Measurements from ENCODE around the gene PBOV1. TPM values are rescaled to one million over a fixed set of nuclear protein-coding genes. Genes with fewer than 3 reads are reported as not detected.

The PBOV1 gene
- total RNA-seq, 1 experiment from 2014 or later, result not detected

- H3K9ac ChIP-seq (ENCODE audit: low read length), result no peak overlapping the region
- no peaks in the 10 kb centered on the region for H3K4me1 ChIP-seq (ENCODE audit: control insufficient read depth in 1 of 2, insufficient read depth in 2 of 2, low read length in 2 of 2)
- ChIA-PET CTCF (no interaction called here), POLR2A (no interaction called here), RAD21 (ENCODE audit: low non-redundant PET in 1 of 2, low total read pairs in 2 of 2, uncharacterized antibody in 2 of 2, unreplicated experiment in 2 of 2) (no interaction called here)
- intact Hi-C loops (cut with micrococcal nuclease), result no loop called here
- no peaks in the 10 kb centered on the region for H3K27me3 ChIP-seq (ENCODE audit: insufficient read depth, low read length)
- H3K79me2 ChIP-seq (ENCODE audit: insufficient read depth, low read length), result no peaks in the 10 kb centered on the region
- H3K36me3 ChIP-seq (ENCODE audit: control insufficient read depth in 1 of 2, insufficient read depth in 2 of 2, low read length in 2 of 2), result no peaks in the 10 kb centered on the region
- no peak for TF ChIP-seq EZH2phosphoT487 (IDR thresholded peaks at IDR 0.05; ENCODE audit: borderline replicate concordance)
- no peak for TF ChIP-seq JUND (IDR thresholded peaks at IDR 0.05)
- TF ChIP-seq, protein P1, sequence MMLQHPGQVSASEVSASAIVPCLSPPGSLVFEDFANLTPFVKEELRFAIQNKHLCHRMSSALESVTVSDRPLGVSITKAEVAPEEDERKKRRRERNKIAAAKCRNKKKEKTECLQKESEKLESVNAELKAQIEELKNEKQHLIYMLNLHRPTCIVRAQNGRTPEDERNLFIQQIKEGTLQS (IDR thresholded peaks at IDR 0.05), result no peak
- TF ChIP-seq MAX (IDR thresholded peaks at IDR 0.05), result no peak
- TF ChIP-seq CEBPB (IDR thresholded peaks at IDR 0.05; ENCODE audit: low read depth), result no peak
- TF ChIP-seq ZNF274 (IDR thresholded peaks at IDR 0.05; ENCODE audit: low read depth, low read length), result no peak
- no peak for TF ChIP-seq ZFX (IDR thresholded peaks at IDR 0.05)
- TF ChIP-seq RAD21 (IDR thresholded peaks at IDR 0.05; ENCODE audit: low read depth), result no peak
- TF ChIP-seq CBX3 (IDR thresholded peaks at IDR 0.05; ENCODE audit: low read depth), result no peak
- TF ChIP-seq, protein P2, sequence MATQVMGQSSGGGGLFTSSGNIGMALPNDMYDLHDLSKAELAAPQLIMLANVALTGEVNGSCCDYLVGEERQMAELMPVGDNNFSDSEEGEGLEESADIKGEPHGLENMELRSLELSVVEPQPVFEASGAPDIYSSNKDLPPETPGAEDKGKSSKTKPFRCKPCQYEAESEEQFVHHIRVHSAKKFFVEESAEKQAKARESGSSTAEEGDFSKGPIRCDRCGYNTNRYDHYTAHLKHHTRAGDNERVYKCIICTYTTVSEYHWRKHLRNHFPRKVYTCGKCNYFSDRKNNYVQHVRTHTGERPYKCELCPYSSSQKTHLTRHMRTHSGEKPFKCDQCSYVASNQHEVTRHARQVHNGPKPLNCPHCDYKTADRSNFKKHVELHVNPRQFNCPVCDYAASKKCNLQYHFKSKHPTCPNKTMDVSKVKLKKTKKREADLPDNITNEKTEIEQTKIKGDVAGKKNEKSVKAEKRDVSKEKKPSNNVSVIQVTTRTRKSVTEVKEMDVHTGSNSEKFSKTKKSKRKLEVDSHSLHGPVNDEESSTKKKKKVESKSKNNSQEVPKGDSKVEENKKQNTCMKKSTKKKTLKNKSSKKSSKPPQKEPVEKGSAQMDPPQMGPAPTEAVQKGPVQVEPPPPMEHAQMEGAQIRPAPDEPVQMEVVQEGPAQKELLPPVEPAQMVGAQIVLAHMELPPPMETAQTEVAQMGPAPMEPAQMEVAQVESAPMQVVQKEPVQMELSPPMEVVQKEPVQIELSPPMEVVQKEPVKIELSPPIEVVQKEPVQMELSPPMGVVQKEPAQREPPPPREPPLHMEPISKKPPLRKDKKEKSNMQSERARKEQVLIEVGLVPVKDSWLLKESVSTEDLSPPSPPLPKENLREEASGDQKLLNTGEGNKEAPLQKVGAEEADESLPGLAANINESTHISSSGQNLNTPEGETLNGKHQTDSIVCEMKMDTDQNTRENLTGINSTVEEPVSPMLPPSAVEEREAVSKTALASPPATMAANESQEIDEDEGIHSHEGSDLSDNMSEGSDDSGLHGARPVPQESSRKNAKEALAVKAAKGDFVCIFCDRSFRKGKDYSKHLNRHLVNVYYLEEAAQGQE (IDR thresholded peaks at IDR 0.05; ENCODE audit: low read depth), result no peak
- TF ChIP-seq EZH2 (IDR thresholded peaks at IDR 0.05), result no peak
- TF ChIP-seq SP1 (IDR thresholded peaks at IDR 0.05; ENCODE audit: low read depth), result no peak
- TF ChIP-seq YY1 (IDR thresholded peaks at IDR 0.05; ENCODE audit: extremely low read depth, insufficient replicate concordance, low read depth, low read length), result no peak
- TF ChIP-seq TCF7L2 (IDR thresholded peaks at IDR 0.05; ENCODE audit: borderline replicate concordance, extremely low read depth, insufficient read depth, insufficient read length), result no peak
- H3K4me3 ChIP-seq (replicated peaks in 1 of 2; ENCODE audit: low read depth in 1 of 2, low read length in 2 of 2), result no peak overlapping the region
- no peak overlapping the region for H3K4me2 ChIP-seq (ENCODE audit: low read length)
- H3K9me2 ChIP-seq (ENCODE audit: insufficient read depth), result no peaks in the 10 kb centered on the region
- H3K27ac ChIP-seq (ENCODE audit: low read depth, low read length), result no peak overlapping the region
- no TSS peak for BruUV-seq (replicated peaks)
- DNase-seq (ENCODE audit: low read depth, low spot score) (no peak), ATAC-seq (no peak)
- no peaks in the 10 kb centered on the region for H3K9me3 ChIP-seq (ENCODE audit: control insufficient read depth in 1 of 2, insufficient read depth in 1 of 2, low read depth in 1 of 2, low read length in 2 of 2)
- no peaks in the 10 kb centered on the region for H4K20me1 ChIP-seq (ENCODE audit: insufficient read depth)
- no peak overlapping the region for H2AFZ ChIP-seq (ENCODE audit: low read depth, low read length, poor library complexity, severe bottlenecking)
These were observed 21.5 kb upstream of the PBOV1 start for GRCh38 chr6:138239774-138240173.
